D721Med (cell line): ENCODE data around the gene PNP.

Experiments used
- DNase-seq: peaks from one replicate; pipeline ENCODE4 v3.0.0; 2011; ENCODE audit warnings: low spot score; ENCODE audit not compliant: insufficient read length
- FAIRE-seq: peaks from 2 replicates; lab custom pipeline; 2011; peaks lifted over from hg19 to GRCh38; lab: Jason Lieb, UNC
- TF ChIP-seq, protein P1 (sequence below): IDR thresholded peaks from 2 replicates; pipeline ENCODE4 v1.5.1; 2012; ENCODE audit warnings: mild to moderate bottlenecking, control low read depth; ENCODE audit not compliant: insufficient read depth; ENCODE audit errors: missing control alignments

The PNP gene

GRCh38 chr14:20469890-20470602 lies 840 bp downstream of the PNP start:
- TF ChIP-seq, protein P1, sequence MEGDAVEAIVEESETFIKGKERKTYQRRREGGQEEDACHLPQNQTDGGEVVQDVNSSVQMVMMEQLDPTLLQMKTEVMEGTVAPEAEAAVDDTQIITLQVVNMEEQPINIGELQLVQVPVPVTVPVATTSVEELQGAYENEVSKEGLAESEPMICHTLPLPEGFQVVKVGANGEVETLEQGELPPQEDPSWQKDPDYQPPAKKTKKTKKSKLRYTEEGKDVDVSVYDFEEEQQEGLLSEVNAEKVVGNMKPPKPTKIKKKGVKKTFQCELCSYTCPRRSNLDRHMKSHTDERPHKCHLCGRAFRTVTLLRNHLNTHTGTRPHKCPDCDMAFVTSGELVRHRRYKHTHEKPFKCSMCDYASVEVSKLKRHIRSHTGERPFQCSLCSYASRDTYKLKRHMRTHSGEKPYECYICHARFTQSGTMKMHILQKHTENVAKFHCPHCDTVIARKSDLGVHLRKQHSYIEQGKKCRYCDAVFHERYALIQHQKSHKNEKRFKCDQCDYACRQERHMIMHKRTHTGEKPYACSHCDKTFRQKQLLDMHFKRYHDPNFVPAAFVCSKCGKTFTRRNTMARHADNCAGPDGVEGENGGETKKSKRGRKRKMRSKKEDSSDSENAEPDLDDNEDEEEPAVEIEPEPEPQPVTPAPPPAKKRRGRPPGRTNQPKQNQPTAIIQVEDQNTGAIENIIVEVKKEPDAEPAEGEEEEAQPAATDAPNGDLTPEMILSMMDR: no peak
- no peak for FAIRE-seq
- no peak for DNase-seq

DNA sequence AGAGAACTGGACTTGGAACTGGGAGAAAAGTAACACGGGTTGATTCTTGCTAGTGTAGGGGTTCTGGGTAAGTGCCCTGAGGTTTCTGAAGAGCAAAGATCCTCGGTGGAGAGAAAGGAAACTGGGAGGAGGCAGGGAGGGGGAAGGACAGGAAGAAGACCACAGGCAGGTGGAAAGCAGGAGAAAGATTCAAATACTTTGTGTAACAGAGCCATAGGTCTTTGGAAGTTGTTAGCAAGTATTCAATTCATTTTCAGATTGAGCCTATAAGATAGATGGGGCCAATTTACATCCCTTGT lies 1.3 kb downstream of the PNP start:
- DNase-seq (no peak), FAIRE-seq (no peak)
- TF ChIP-seq, protein P1: no peak

DNA sequence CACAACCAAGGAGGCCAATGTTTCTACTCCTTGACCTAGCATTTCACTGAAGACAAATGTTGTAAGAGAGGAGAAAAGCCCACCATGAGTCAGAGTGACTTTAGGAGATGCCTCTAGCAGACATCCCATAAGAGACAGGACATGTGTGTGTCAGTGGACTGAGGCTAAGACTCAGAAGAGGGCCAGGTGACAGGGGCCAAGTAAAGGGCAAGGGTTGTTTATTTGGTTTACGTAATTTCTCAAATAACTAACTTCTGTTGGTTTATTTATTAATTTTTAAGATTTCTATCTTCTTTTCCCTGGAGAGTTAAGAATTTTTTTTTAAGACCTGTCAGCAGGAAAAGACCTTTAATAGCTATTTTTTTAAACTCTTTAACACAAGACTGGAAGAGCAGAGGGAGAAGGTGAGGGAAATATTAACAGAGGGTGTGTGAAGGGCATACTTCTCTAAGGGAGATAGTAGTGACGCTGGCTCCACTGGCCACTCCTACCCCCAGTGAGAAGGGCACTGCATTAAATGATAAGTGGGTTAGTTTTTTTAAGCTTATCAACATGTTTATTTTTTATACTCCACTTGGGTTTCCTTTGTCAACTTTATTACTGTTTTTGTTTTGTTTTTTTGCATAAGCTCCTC lies 3.4 kb downstream of the PNP start:
- FAIRE-seq (no peak), DNase-seq (no peak)
- TF ChIP-seq, protein P1: no peak

- TF ChIP-seq, protein P1: no peak
- DNase-seq (no peak), FAIRE-seq (no peak)
Measured at GRCh38 chr14:20476776-20477175, 7.6 kb downstream of the PNP start.

DNA sequence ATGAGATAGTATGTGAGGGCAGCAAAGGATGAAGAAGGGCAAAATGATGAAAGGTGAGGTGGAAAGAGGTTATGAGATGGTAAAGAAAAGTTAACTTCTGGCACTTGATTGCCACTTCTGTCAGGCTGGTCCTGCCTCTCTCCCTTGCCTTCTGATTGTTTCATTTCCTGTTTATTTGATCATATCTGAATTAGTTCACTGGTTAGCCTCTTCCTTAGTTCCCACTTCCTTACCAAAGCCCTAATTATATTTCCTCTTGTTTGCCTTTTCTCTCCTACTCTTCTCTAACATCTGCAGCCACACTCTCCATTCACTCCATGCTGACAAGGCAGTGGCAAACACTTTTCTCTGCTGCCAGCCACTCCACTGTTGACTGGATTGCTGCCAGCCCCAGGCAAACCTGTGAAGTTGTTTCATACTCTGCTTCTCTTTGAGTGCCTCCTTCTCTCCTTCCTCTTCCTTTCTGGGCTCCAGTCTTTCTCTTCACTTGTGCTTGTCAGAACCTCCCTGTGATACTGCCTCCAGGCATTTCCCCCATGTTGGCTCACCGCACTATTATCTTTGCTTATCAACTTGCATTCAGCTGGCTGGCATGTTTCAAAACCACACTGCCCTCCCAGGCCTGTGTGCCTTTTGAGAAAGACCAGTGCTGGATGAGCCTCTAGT lies 8.1 kb downstream of the PNP start:
- no peak for DNase-seq
- TF ChIP-seq, protein P1: no peak

GRCh38 chr14:20478894-20479293 lies 9.7 kb downstream of the PNP start:
- TF ChIP-seq, protein P1: no peak
- FAIRE-seq (no peak), DNase-seq (no peak)

More for the DNA sequence above, 8.1 kb downstream of the PNP start:
- no peak for FAIRE-seq

DNA sequence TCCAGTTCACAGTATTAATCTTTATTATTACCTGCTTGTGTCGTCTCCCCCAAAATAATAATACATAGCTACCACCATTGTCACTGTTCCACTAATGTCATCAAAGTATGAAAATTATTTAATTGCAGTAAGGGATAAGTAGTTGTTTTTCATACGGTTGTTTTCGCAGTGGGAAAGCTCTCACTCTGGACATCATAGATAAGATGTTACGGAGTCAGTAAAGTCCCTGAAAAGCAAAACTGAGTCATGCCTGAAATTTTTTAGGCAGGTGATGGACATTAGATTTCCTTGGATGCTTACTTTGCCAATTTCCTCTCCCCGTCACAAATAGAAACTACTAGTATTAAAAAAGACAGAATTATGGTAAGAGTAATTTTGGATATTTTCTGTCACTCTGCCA lies 13.2 kb downstream of the PNP start:
- TF ChIP-seq, protein P1: no peak
- FAIRE-seq (no peak), DNase-seq (no peak)
